HG02938 (cell line): ENCODE measurements around the gene ZNF529.

Experiments
- ATAC-seq: cut with Tn5 transposase; IDR thresholded peaks from one replicate; pipeline ENCODE4 v1.9.1; 2021; ENCODE audit warnings: mild to moderate bottlenecking, moderate library complexity; ENCODE audit not compliant: unreplicated experiment

Gene ZNF529

DNA sequence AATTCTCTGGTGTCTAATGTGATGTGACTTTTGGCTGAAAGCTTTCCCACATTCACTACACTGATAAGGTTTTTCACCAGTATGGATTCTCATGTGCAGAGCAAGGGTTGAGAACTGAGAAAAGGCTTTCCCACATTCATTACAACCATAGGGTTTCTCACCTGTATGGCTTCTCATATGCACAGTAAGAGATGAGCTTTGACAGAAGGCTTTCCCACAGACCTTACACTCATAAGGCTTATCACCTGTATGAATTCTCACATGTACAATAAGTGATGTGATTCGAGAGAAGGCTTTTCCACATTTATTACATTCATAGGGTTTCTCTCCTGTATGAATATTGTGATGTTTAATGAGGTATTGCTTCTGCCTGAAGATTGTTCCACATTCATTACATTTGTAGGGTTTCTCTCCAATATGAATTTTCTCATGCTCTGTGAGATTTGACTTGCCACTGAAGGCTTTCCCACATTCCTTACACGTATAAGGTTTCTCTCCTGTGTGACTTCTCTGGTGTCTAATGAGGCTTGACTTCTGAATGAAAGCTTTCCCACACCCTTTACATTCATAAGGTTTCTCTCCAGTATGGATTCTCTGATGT is 59.0 kb downstream of the ZNF529 start:
- ATAC-seq, result no peak

DNA sequence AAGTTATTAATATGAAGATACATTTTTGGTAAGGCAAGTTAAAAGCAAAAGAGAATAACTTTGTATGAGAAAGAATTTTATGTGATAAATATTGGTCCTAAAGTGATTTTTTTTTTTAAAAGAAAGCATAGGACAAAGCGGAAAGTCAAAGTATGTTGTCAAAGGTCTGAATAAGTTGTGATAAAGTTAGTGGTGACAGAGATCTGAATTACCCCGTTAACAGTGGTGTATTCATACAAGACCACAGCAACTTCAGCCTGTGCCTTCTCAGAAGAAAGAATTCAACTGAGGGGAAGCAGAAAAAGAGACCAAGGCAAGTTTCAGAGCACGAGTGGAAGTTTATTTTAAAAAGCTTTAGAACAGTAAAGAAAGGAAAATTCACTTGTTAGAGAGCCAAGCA is 64.8 kb downstream of the ZNF529 start:
- no peak for ATAC-seq

DNA sequence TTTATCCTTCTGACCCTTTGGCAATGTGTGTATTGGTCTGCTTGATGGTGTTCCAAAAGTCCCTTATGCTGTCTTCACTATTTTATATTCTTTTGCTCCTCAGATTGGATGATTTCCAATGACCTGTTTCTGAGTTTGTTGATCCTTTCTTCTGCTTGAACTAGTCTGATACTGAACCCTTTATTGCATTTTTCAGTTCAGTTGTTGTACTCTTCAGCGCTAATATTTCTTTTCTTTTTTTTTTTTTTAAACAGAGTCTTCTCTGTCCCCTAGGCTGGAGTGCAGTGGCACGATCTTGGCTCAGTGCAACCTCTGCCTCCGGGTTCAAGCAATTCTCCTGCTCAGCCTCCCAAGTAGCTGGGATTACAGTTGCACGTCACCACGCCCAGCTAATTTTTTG is 71.1 kb downstream of the ZNF529 start:
- ATAC-seq, result no peak

DNA sequence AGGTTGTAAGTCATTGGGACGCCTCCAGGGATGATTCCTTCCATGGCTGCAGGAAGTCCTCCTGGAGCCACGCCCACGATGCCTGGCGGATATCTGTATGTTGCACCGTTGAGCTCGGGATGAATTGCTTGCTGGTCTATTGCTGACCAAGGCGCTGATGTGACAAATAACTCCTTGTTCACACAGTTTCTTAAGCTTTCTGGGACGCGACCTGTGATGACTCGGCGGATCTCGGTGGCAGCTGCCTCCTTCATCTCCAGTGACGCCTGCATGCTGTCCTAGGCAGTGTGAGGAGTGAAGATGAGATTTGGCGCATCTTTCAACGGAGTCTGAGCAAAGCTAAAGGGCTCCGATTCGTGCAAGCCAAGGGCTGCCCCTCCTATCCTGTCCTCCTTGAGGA is 76.1 kb downstream of the ZNF529 start:
- ATAC-seq, result no peak
